Measurements from ENCODE around the gene NMS.

The NMS gene

DNA sequence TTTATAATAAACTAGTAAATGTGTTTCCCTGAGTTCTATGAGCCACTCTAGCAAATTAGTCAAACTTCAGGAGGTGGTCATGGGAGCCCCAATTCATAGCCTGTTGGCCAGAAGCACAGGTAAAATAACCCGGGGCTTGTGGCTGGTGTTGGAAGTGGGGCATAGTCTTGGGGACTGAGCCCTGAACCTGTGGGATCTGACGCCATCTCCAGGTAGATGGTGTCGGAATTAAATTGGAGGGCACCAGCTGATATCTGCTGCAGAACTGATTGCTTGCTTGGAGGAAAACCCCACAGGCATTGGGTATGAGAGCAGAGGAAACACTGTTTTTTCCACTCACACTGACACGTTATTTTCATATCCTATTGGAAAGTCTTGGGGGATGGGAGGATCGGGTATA is 14.1 kb downstream of the NMS start:
- in situ Hi-C loops (cut with MboI; ENCODE audit: low sequenced_read_pairs): no loop called here

DNA sequence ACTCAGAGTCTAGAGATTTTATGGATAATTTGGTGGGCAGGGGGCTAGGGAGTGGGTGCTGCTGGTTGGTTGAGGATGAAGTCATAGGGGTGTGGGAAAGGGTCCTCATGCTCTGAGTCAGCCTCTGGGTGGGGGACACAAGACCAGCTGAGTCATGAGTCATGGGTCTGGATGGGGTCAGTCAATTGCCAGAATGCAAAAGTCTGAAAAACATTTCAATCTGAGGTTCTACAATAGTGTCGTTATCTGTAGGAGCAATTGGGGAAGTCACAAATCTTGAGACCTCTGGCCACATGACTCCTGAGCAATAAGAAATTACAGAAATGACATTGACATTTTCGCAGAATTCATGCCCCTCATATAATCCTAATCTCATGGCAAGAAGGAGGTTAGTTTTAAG is 15.1 kb downstream of the NMS start:
- in situ Hi-C loops (cut with MboI; ENCODE audit: low sequenced_read_pairs): no loop called here

DNA sequence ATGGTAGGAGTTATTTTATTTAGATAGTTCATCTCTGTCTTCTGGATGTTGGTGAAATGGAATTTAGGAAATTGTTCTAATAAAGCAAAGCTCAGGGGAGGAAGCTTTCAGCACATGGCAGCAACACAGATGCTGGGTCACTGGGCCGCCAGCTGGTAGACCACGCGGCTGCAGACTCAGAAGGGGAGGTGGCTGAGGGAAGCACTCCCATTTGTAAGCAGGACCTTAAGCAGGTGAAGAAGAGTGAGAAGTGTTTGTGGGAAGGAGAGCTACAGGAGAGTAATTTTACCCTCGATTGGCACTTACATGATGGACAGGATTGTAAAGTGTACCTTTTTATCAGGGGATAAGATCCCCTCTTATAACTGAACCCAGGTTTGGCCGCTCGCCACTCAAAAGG is 24.4 kb downstream of the NMS start:
- in situ Hi-C loops (cut with MboI; ENCODE audit: low sequenced_read_pairs): no loop called here

DNA sequence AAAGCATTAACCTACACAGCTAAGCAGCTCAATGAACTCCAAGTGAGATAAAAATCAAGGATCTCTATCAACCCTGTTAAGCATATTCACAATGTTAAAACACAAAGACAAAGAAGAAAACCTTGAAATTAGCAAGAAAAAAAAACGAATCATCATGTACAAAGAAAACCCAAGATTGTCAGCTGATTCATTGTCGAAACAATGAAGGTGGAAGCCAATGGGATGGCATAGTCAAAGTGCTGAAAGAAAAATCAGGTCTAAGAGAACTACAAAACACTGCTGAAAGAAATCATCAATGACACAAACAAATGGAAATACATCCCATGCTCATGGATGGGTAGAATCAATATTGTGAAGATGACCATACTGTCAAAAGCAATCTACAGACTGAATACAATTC is 32.5 kb downstream of the NMS start:
- in situ Hi-C loops (cut with MboI; ENCODE audit: low sequenced_read_pairs): no loop called here

- in situ Hi-C loops (cut with MboI; ENCODE audit: low sequenced_read_pairs): no loop called here
Observed at GRCh38 chr2:100504542-100504941, 34.3 kb downstream of the NMS start.

GRCh38 chr2:100509066-100509465 is 38.8 kb downstream of the NMS start:
- in situ Hi-C loops (cut with MboI; ENCODE audit: low sequenced_read_pairs): no loop called here

GRCh38 chr2:100513650-100514049 is 43.4 kb downstream of the NMS start:
- in situ Hi-C loops (cut with MboI; ENCODE audit: low sequenced_read_pairs): no loop called here

GRCh38 chr2:100517556-100517955 is 47.3 kb downstream of the NMS start:
- in situ Hi-C loops (cut with MboI; ENCODE audit: low sequenced_read_pairs): no loop called here

DNA sequence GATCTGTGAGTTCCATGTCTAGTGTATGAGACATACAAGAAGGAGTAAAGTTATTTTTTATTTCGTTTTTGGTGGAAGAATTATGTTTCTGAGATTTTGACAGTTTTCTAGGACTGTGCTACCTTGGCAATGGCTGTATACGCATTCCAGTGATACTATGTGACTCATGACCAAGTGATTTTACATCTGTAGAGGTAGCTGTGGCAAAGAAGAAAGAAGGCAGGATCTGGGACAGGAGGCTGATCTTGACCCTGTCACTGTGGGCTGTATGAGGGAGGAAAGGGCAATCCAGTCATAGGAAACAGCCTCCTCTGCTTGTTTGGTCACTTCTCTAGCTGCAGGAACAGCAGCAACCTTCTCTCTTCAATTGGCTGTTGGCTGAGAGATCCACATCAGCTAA is 48.5 kb downstream of the NMS start:
- in situ Hi-C loops (cut with MboI; ENCODE audit: low sequenced_read_pairs): no loop called here

- in situ Hi-C loops (cut with MboI; ENCODE audit: low sequenced_read_pairs): no loop called here
Observed at GRCh38 chr2:100520224-100520623, 49.9 kb downstream of the NMS start.

GRCh38 chr2:100522430-100522829 is 52.1 kb downstream of the NMS start:
- in situ Hi-C loops (cut with MboI; ENCODE audit: low sequenced_read_pairs): no loop called here

- in situ Hi-C loops (cut with MboI; ENCODE audit: low sequenced_read_pairs): no loop called here
Observed at GRCh38 chr2:100524331-100524730, 54.0 kb downstream of the NMS start.

- in situ Hi-C loops (cut with MboI; ENCODE audit: low sequenced_read_pairs): loop anchor here (25.0 kb wide), 1 partner anchor 265 kb away; no protein-coding TSS in a partner anchor
Observed at GRCh38 chr2:100526868-100527267, 56.6 kb downstream of the NMS start.

GRCh38 chr2:100527440-100528015 is 57.2 kb downstream of the NMS start:
- in situ Hi-C loops (cut with MboI; ENCODE audit: low sequenced_read_pairs): loop anchor here (25.0 kb wide), 1 partner anchor 265 kb away; no protein-coding TSS in a partner anchor

DNA sequence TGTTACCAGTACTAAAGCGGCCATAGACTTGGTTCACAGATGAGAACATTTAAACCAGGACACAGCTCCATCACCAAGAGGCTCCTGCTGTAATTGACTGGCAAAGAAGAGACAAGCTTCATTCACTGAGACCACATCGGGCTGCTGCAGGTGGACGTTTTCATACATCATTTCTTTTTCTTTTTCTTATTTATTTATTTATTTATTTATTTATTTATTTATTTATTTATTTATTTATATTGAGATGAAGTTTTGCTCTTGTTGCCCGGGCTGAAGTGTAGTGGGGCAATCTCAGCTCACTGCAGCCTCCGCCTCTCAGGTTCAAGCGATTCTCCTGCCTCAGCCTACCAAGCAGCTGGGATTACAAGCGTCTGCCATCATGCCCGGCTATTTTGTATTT is 58.9 kb downstream of the NMS start:
- in situ Hi-C loops (cut with MboI; ENCODE audit: low sequenced_read_pairs): loop anchor here (25.0 kb wide), 1 partner anchor 267 kb away; no protein-coding TSS in a partner anchor

DNA sequence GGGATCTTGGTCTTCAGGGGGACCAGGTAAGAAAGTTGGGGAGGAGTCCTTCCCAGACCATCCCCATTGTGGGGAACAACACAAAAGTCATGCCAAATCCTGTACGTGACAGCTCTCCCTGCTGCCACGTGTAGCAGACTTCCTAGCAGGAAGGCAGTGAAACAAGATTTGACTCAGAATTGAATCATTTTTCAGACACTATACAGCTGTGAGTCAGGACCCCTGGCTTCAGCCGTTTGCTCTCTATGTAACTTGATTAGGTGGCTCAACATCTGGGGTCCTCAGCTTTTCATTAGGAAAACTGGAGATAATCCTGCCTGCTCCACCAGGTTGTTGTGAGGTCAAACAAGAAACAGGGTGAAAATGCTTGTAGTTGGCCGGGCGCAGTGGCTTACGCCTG is 59.6 kb downstream of the NMS start:
- in situ Hi-C loops (cut with MboI; ENCODE audit: low sequenced_read_pairs): loop anchor here (25.0 kb wide), 1 partner anchor 268 kb away; no protein-coding TSS in a partner anchor

All from HL-60/S4 treated with phorbol 12-myristate 13-acetate at 8.2 ng/mL for 4 days and 3 days (cell line).